Fibroblast of mammary gland (primary cell): Measurements from ENCODE around the gene ZNF768.

Experiments used
- DNase-seq: peaks from one replicate; pipeline ENCODE4 v3.0.0-alpha.2; 2010; ENCODE audit warnings: low read depth
- H3K4me3 ChIP-seq: 2 replicates; pipeline ENCODE4 v1.5.1; 2011; ENCODE audit warnings: low read depth, mild to moderate bottlenecking, low read length, moderate library complexity; ENCODE audit not compliant: control insufficient read depth
- CTCF ChIP-seq: conservative IDR thresholded peaks from 2 replicates; pipeline ENCODE4 v1.5.1; 2011; ENCODE audit warnings: low read depth, low read length, inconsistent platforms; ENCODE audit not compliant: control insufficient read depth, insufficient read depth

Gene ZNF768

GRCh38 chr16:30569281-30569680 lies 42.9 kb upstream of the ZNF768 start:
- no peak for DNase-seq
- TF ChIP-seq CTCF, result no peak
- H3K4me3 ChIP-seq, result no peak overlapping the region

DNA sequence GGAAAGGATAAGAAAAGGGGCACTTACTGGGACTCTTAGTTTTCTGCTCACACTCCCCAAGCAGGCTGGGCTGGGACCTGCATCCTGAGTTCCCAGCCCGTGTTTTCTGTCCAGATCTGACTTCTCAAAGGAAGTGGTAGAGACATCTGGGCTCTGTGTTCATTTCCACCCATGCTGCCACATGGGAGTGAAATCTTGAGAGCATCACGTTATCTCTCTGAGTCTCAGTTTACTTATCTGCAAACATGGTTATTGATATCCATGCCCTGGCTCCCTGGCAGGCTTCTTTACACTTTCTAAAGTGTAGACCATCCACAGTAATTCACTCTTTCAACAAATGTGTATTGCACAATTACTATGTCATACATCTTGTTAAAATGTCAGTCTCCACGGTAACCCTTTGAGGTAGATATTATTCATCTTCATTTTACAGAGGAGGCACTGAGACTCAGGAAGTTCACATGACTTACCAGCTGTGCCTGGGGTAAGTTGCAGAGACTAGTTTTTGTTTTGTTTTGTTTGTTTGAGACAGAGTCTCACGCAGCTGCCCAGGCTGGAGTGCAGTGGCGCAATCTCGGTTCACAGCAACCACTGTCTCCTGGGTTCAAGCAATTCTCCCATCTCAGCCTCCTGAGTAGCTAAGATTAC lies 41.7 kb upstream of the ZNF768 start:
- no peak overlapping the region for H3K4me3 ChIP-seq
- no peak for TF ChIP-seq CTCF
- peak; percentile 88 for DNase-seq

DNA sequence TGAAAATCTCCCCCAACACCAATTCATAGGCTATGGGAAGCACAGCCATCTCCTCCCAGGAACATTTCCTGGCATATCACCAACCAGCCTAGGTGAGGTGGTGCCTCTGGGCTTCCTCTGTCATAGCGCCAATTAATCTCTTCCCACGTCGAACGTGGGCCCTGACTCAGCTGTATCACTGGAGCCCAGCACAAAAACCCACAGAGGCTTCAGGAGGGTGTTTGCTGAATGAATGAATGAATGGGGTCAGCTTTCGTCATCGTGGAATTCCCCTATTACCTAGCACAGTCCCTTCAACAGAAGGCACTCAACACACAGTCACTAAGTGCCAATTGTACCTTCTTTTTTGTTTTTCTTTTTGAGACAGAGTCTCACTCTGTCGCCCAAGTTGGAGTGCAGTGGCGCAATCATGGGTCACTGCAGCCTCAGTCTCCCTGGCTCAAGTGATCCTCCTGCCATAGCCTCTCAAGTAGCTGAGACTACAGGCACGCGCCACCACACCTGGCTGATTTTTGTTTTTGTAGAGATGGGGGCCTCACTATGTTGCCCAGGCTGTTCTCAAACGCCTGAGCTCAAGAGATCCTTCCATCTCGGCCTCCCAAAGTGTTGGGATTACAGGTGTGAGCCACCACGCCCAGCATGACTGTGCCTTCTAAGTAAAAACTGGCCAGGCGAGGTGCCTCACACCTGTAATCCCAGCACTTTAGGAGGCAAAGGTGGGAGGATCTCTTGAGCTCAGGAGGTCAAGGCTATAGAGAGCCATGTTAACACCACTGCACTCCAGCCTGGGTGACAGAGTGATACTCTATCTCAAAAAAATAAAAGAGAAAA lies 41.0 kb upstream of the ZNF768 start:
- peak; percentile 16 for DNase-seq
- no peak overlapping the region for H3K4me3 ChIP-seq
- no peak for TF ChIP-seq CTCF

GRCh38 chr16:30566531-30566930 lies 40.2 kb upstream of the ZNF768 start:
- H3K4me3 ChIP-seq, result no peak overlapping the region
- no peak for TF ChIP-seq CTCF
- no peak for DNase-seq

- TF ChIP-seq CTCF, result no peak
- no peak for DNase-seq
- H3K4me3 ChIP-seq, result no peak overlapping the region
Measured at GRCh38 chr16:30565984-30566383, 39.6 kb upstream of the ZNF768 start.

DNA sequence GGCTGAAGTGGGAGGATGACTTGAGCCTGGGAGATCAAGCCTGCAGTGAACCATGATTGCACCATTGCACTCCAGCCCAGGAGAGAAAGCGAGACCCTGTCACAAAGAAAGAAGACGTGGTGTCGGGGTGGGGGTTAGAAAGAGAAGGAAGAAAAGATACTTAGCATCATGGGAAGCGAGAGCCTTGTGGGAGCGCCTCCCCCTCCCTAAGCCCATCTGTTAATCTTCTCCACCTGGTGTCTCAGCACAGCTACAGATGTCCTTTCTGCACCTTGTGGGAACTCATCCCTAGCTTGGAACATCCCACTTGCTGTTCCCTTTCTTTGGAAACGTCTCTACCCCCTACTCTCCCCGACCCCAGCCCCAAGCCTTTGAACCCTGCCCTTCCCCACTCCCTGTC lies 39.2 kb upstream of the ZNF768 start:
- TF ChIP-seq CTCF, result no peak
- no peak for DNase-seq
- no peak overlapping the region for H3K4me3 ChIP-seq
